ENCODE measurements around the gene FLYWCH2. TPM values are rescaled to one million over a fixed set of nuclear protein-coding genes. Genes with fewer than 3 reads are reported as not detected.
"Not testable (repeated sequence)": the region's sequence is repeated elsewhere in the genome, so short reads cannot be mapped to it uniquely, and the experiment has no call there.

FLYWCH2 gene
- total RNA-seq, 5 donors from 2014 or later (not counting 1 experiment from before 2014, with no cell fraction given) = 12.1 to 31.4 (median 25.6) TPM

GRCh38 chr16:2928151-2928550 is 45.1 kb downstream of the FLYWCH2 start:
- DNase-seq; H3K4me3 ChIP-seq (ENCODE audit: control insufficient read depth in 1 of 2, extremely low read depth in 1 of 2, low read length in 1 of 2); H3K36me3 Mint-ChIP-seq; H3K27ac Mint-ChIP-seq; H3K27me3 Mint-ChIP-seq; ATAC-seq (replicated peaks in 1 of 4); H3K9me3 Mint-ChIP-seq; CTCF ChIA-PET; H3K27me3 ChIP-seq (replicated peaks in 1 of 2; ENCODE audit: control insufficient read depth in 2 of 2, extremely low read depth in 1 of 2, insufficient read depth in 2 of 2, low read length in 1 of 2); H3K9me3 ChIP-seq; H3K4me3 Mint-ChIP-seq; H3K27ac ChIP-seq (ENCODE audit: low read length): not testable (repeated sequence)
- peaks cover 16 to 26% of the 10 kb centered on the region in 2 donors for H3K36me3 ChIP-seq (ENCODE audit: control insufficient read depth in 2 of 2, extremely low read depth in 1 of 2, insufficient read depth in 1 of 2, low read length in 1 of 2)
- peaks cover 2 to 10% of the 10 kb centered on the region in 2 experiments for H3K4me1 ChIP-seq (ENCODE audit: control insufficient read depth in 1 of 2, extremely low read depth in 1 of 2, insufficient read depth in 2 of 2, low read length in 2 of 2)
- H3K4me1 Mint-ChIP-seq = peaks cover 12 to 17% (median 13%) of the 10 kb centered on the region in 3 donors
- POLR2A ChIA-PET = interaction anchor here in 1 of 2 donors (0.5 kb wide), 1 partner anchor 29 kb away, joined by 3 read pairs; no protein-coding TSS in a partner anchor
- WGBS (ENCODE audit: insufficient coverage) = 93% methylated on average over 3 of the region's 4 CpGs

GRCh38 chr16:2928796-2929195 is 45.8 kb downstream of the FLYWCH2 start:
- Mint-ChIP-seq H3K27ac (no peak overlapping the region), H3K4me3 (no peak overlapping the region), H3K36me3 (peaks cover 8% of the 10 kb centered on the region), H3K27me3 (no peaks in the 10 kb centered on the region), H3K9me3 (no peaks in the 10 kb centered on the region), H3K4me1 (peaks cover 12 to 17% (median 13%) of the 10 kb centered on the region in 3 donors)
- Histone ChIP-seq H3K27ac (ENCODE audit: low read length) (no peak overlapping the region), H3K36me3 (ENCODE audit: control insufficient read depth in 2 of 2, extremely low read depth in 1 of 2, insufficient read depth in 1 of 2, low read length in 1 of 2) (peaks cover 16 to 31% of the 10 kb centered on the region in 2 donors), H3K4me3 (ENCODE audit: control insufficient read depth in 1 of 2, extremely low read depth in 1 of 2, low read length in 1 of 2) (no peak overlapping the region), H3K9me3 (no peaks in the 10 kb centered on the region), H3K4me1 (ENCODE audit: control insufficient read depth in 1 of 2, extremely low read depth in 1 of 2, insufficient read depth in 2 of 2, low read length in 2 of 2) (peaks cover 2 to 10% of the 10 kb centered on the region in 2 experiments), H3K27me3 (replicated peaks in 1 of 2; ENCODE audit: control insufficient read depth in 2 of 2, extremely low read depth in 1 of 2, insufficient read depth in 2 of 2, low read length in 1 of 2) (no peaks in the 10 kb centered on the region)
- no peak for DNase-seq
- ChIA-PET POLR2A (no interaction called here), CTCF (no interaction called here)
- 91% methylated on average over 8 of the region's 11 CpGs for WGBS (ENCODE audit: insufficient coverage)
- no peak for ATAC-seq (replicated peaks in 1 of 4)

DNA sequence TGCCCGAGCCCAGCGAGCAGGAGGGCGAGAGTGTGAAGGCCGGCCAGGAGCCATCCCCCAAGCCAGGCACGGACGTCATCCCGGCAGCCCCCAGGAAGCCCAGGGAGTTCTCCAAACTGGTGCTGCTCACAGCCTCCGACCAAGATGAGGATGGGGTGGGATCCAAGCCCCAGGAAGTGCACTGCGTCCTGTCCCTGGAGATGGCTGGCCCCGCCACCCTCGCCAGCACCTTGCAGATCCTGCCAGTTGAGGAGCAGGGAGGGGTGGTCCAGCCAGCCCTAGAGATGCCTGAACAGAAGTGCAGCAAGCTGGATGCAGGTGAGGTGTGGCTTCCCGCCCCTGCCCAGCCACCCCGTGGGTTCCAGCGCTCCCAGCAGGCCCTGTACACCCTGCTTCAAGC is 46.7 kb downstream of the FLYWCH2 start:
- H3K4me1 ChIP-seq (ENCODE audit: control insufficient read depth in 1 of 2, extremely low read depth in 1 of 2, insufficient read depth in 2 of 2, low read length in 2 of 2) = peaks cover 2 to 10% of the 10 kb centered on the region in 2 experiments
- POLR2A ChIA-PET = no interaction called here
- Mint-ChIP-seq H3K4me3 (no peak overlapping the region), H3K36me3 (peaks cover 17% of the 10 kb centered on the region), H3K4me1 (peaks cover 12 to 22% (median 13%) of the 10 kb centered on the region in 3 donors), H3K9me3 (no peaks in the 10 kb centered on the region), H3K27ac (no peak overlapping the region), H3K27me3 (no peaks in the 10 kb centered on the region)
- ATAC-seq (replicated peaks in 1 of 4) (no peak), DNase-seq (no peak)
- H3K27ac ChIP-seq (ENCODE audit: low read length) = no peak overlapping the region
- CTCF ChIA-PET = no interaction called here
- no peaks in the 10 kb centered on the region for H3K27me3 ChIP-seq (replicated peaks in 1 of 2; ENCODE audit: control insufficient read depth in 2 of 2, extremely low read depth in 1 of 2, insufficient read depth in 2 of 2, low read length in 1 of 2)
- H3K9me3 ChIP-seq = no peaks in the 10 kb centered on the region
- peaks cover 10 to 38% of the 10 kb centered on the region in 2 donors for H3K36me3 ChIP-seq (ENCODE audit: control insufficient read depth in 2 of 2, extremely low read depth in 1 of 2, insufficient read depth in 1 of 2, low read length in 1 of 2)
- WGBS (ENCODE audit: insufficient coverage) = 94% methylated on average over 14 of the region's 14 CpGs
- no peak overlapping the region for H3K4me3 ChIP-seq (ENCODE audit: control insufficient read depth in 1 of 2, extremely low read depth in 1 of 2, low read length in 1 of 2)

DNA sequence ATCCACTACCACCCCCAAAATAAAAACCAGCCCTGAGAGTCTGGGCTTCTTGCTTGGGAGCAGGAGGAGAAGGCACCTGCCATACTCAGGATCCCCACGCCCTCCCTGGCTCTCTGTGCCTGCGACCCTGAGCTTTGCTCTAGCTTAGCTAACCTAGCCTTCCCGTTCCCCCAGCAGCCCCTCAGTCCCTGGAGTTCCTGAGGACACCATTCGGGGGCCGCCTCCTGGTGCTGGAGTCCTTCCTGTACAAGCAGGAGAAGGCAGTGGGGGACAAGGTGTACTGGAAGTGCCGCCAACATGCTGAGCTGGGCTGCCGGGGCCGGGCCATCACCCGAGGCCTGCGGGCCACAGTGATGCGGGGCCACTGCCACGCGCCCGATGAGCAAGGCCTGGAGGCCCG is 47.2 kb downstream of the FLYWCH2 start:
- POLR2A ChIA-PET = interaction anchor here in 1 of 2 donors (0.6 kb wide), 1 partner anchor 193 kb away, joined by 3 read pairs; no protein-coding TSS in a partner anchor
- WGBS (ENCODE audit: insufficient coverage) = 97% methylated on average over 10 of the region's 15 CpGs
- H3K4me1 ChIP-seq (ENCODE audit: control insufficient read depth in 1 of 2, extremely low read depth in 1 of 2, insufficient read depth in 2 of 2, low read length in 2 of 2) = peaks cover 2 to 10% of the 10 kb centered on the region in 2 experiments
- CTCF ChIA-PET = no interaction called here
- peaks cover 10 to 40% of the 10 kb centered on the region in 2 donors for H3K36me3 ChIP-seq (ENCODE audit: control insufficient read depth in 2 of 2, extremely low read depth in 1 of 2, insufficient read depth in 1 of 2, low read length in 1 of 2)
- H3K4me3 ChIP-seq (ENCODE audit: control insufficient read depth in 1 of 2, extremely low read depth in 1 of 2, low read length in 1 of 2) = no peak overlapping the region
- H3K27me3 Mint-ChIP-seq = no peaks in the 10 kb centered on the region
- H3K27me3 ChIP-seq (replicated peaks in 1 of 2; ENCODE audit: control insufficient read depth in 2 of 2, extremely low read depth in 1 of 2, insufficient read depth in 2 of 2, low read length in 1 of 2) = no peaks in the 10 kb centered on the region
- DNase-seq = no peak
- H3K4me1 Mint-ChIP-seq = peaks cover 12 to 25% (median 13%) of the 10 kb centered on the region in 3 donors
- ATAC-seq (replicated peaks in 1 of 4) = no peak
- H3K4me3 Mint-ChIP-seq = no peak overlapping the region
- H3K27ac ChIP-seq (ENCODE audit: low read length) = no peak overlapping the region
- no peaks in the 10 kb centered on the region for H3K9me3 ChIP-seq
- peaks cover 18% of the 10 kb centered on the region for H3K36me3 Mint-ChIP-seq
- no peaks in the 10 kb centered on the region for H3K9me3 Mint-ChIP-seq
- no peak overlapping the region for H3K27ac Mint-ChIP-seq

- not testable (repeated sequence) for H3K4me3 ChIP-seq (ENCODE audit: control insufficient read depth in 1 of 2, extremely low read depth in 1 of 2, low read length in 1 of 2); H3K27ac ChIP-seq (ENCODE audit: low read length); H3K9me3 ChIP-seq; H3K4me3 Mint-ChIP-seq; H3K9me3 Mint-ChIP-seq; DNase-seq; H3K27me3 ChIP-seq (replicated peaks in 1 of 2; ENCODE audit: control insufficient read depth in 2 of 2, extremely low read depth in 1 of 2, insufficient read depth in 2 of 2, low read length in 1 of 2); H3K27me3 Mint-ChIP-seq; H3K27ac Mint-ChIP-seq; ATAC-seq (replicated peaks in 1 of 4)
- Mint-ChIP-seq H3K4me1 (peaks cover 10 to 24% (median 10%) of the 10 kb centered on the region in 3 donors), H3K36me3 (peaks cover 26% of the 10 kb centered on the region)
- 67% methylated on average over 3 of the region's 13 CpGs for WGBS (ENCODE audit: insufficient coverage)
- CTCF ChIA-PET = interaction anchor here in 1 of 2 donors (0.7 kb wide), 1 partner anchor 1253 kb away, joined by 5 read pairs; no protein-coding TSS in a partner anchor
- Histone ChIP-seq H3K36me3 (ENCODE audit: control insufficient read depth in 2 of 2, extremely low read depth in 1 of 2, insufficient read depth in 1 of 2, low read length in 1 of 2) (peaks cover 10 to 45% of the 10 kb centered on the region in 2 donors), H3K4me1 (ENCODE audit: control insufficient read depth in 1 of 2, extremely low read depth in 1 of 2, insufficient read depth in 2 of 2, low read length in 2 of 2) (peaks cover 2 to 10% of the 10 kb centered on the region in 2 experiments)
- POLR2A ChIA-PET = interaction anchor here in 1 of 2 donors (0.6 kb wide), 1 partner anchor 281 kb away, joined by 3 read pairs; no protein-coding TSS in a partner anchor
These were observed 48.4 kb downstream of the FLYWCH2 start for GRCh38 chr16:2931231-2931914.

DNA sequence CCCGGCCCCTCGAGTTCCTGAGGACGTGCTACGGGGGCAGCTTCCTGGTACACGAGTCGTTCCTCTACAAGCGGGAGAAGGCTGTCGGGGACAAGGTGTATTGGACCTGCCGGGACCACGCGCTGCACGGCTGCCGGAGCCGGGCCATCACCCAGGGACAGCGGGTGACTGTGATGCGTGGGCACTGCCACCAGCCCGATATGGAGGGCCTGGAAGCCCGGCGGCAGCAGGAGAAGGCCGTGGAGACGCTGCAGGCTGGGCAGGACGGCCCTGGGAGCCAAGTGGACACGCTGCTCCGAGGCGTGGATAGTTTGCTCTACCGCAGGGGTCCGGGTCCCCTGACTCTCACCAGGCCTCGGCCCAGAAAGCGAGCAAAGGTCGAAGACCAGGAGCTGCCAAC is 50.1 kb downstream of the FLYWCH2 start:
- H3K27ac Mint-ChIP-seq = no peak overlapping the region
- ChIA-PET CTCF (no interaction called here), POLR2A (no interaction called here)
- no peaks in the 10 kb centered on the region for H3K9me3 Mint-ChIP-seq
- DNase-seq = no peak
- H3K4me1 ChIP-seq (ENCODE audit: control insufficient read depth in 1 of 2, extremely low read depth in 1 of 2, insufficient read depth in 2 of 2, low read length in 2 of 2) = no peaks in the 10 kb centered on the region
- H3K27ac ChIP-seq (ENCODE audit: low read length) = no peak overlapping the region
- H3K4me1 Mint-ChIP-seq = peaks cover 0 to 13% (median 0%) of the 10 kb centered on the region in 3 donors
- no peak overlapping the region for H3K4me3 Mint-ChIP-seq
- no peaks in the 10 kb centered on the region for H3K27me3 Mint-ChIP-seq
- peaks cover 26% of the 10 kb centered on the region for H3K36me3 Mint-ChIP-seq
- no peaks in the 10 kb centered on the region for H3K27me3 ChIP-seq (replicated peaks in 1 of 2; ENCODE audit: control insufficient read depth in 2 of 2, extremely low read depth in 1 of 2, insufficient read depth in 2 of 2, low read length in 1 of 2)
- ATAC-seq (replicated peaks in 1 of 4) = no peak
- no peak overlapping the region for H3K4me3 ChIP-seq (ENCODE audit: control insufficient read depth in 1 of 2, extremely low read depth in 1 of 2, low read length in 1 of 2)
- 96% methylated on average over 29 of the region's 30 CpGs for WGBS (ENCODE audit: insufficient coverage)
- no peaks in the 10 kb centered on the region for H3K9me3 ChIP-seq
- H3K36me3 ChIP-seq (ENCODE audit: control insufficient read depth in 2 of 2, extremely low read depth in 1 of 2, insufficient read depth in 1 of 2, low read length in 1 of 2) = peaks cover 24 to 59% of the 10 kb centered on the region in 2 donors

All from T-cell (primary cell).